H1 (cell line): ENCODE data around the gene C14orf119. TPM values are rescaled to one million over a fixed set of nuclear protein-coding genes. Genes with fewer than 3 reads are reported as not detected.
A peak's percentile ranks its signal among the peaks of the same experiment; 100 is the strongest.

Experiments
- HDAC2 ChIP-seq, 2 experiments: fragments of 300-600 bp in 1 of 2; sonication (generic) in 1 of 2; IDR thresholded peaks; 2 replicates each; pipeline ENCODE4 v1.6.1; 2011 to 2012; ENCODE audit warnings: low read depth in 2 of 2, low read length in 2 of 2, mild to moderate bottlenecking in 2 of 2, moderate library complexity in 2 of 2, borderline replicate concordance in 1 of 2, inconsistent platforms in 1 of 2
- NRF1 ChIP-seq: IDR thresholded peaks from 2 replicates; pipeline ENCODE4 v1.6.1; 2011; ENCODE audit warnings: mild to moderate bottlenecking, low read depth, low read length, improper control_type of control experiment
- RBBP5 ChIP-seq: IDR thresholded peaks from 2 replicates; pipeline ENCODE4 v1.7.1; 2012; ENCODE audit warnings: low read depth, mild to moderate bottlenecking, inconsistent platforms, low read length, moderate library complexity, borderline replicate concordance
- SUZ12 ChIP-seq: fragments of 200-600 bp; sonication (generic); IDR thresholded peaks from 2 replicates; pipeline ENCODE4 v1.6.1; 2012; ENCODE audit warnings: mild to moderate bottlenecking, inconsistent platforms, low read length, moderate library complexity, mixed read lengths
- ZNF274 ChIP-seq: IDR thresholded peaks from 2 replicates; pipeline ENCODE4 v1.7.0; 2012; ENCODE audit warnings: low read length, borderline replicate concordance; ENCODE audit errors: extremely low read depth
- polyA plus RNA-seq, 7 experiments: library from polyadenylated mRNA; depleted of rRNA in 3 of 7; stranded (reverse) in 5 of 7; unstranded in 2 of 7; fragments of >200 nt in 5 of 7; fragments of 200-250 nt in 2 of 7; gene quantifications; 1 replicate in 5 of 7; 2 replicates in 1 of 7; 4 replicates in 1 of 7; pipeline versions ENCODE4 v1.2.1 to v1.2.3, GENCODE V29; 2011 to 2013; ENCODE audit warnings: missing spikeins in 2 of 7, mixed read lengths in 2 of 7
- total RNA-seq: library from RNA; stranded (reverse); fragmentation: NEBNext Ultra II Directional; extraction: Animal tissue kit (Norgen Biotek cat#: 25700); gene quantifications from 2 replicates; pipeline ENCODE4 v1.2.1, GENCODE V29; 2021
- TF ChIP-seq, protein P1 (sequence below): IDR thresholded peaks from 2 replicates; pipeline ENCODE4 v1.6.1; 2012; ENCODE audit warnings: inconsistent platforms

Gene C14orf119
- total and polyA plus RNA-seq, 2 of the 8 experiments (the other 6 are each of a cell fraction or from before 2014, with no cell fraction given): 78.1 to 94.0 TPM

DNA sequence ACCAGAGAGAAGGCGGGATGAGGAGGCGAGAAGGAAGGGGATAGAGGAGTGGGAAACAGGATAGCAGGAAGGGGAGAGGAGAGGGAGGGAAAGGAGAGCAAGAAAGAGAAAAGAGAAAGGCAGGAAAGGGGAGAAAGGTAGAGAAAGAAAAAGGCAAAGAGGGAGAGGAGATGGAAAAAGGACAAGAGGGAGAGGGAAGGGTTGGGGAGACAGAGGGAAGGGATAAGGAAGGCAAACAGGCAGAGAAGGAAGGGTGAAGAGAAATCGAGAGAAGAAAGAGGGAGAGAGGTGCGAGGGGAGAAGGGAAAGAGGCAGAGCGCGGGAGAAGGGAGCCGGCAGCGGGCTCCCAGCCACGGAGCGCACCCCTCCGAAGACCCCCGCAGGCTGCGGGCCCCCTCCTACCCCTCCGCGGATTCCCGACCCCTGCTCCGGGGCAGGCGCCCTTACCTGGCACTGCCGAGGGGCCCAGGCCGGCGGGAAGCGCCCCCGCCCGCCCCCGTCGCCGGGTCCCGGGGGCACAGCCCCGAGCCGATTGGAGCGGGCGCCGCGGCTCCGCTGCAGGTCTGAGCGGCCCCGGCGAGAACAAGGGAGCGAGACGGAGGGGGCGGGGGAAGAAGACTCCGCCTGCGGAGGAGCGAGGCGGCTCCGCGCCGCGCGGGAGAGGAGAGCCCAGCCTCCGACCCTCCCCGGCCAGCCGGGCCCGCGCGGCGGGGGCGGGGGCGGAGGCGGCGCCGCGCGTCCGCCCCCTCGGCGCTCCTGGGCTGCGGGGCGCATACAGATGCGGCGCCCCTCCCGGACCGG is 38.1 kb upstream of the C14orf119 start, which contains the start of gene CDH24 (continued):
- no peak for TF ChIP-seq NRF1
- TF ChIP-seq SUZ12: no peak
- peak; percentile 58; the same call in 1 of the 2 replicates for TF ChIP-seq RBBP5
- TF ChIP-seq HDAC2 (IDR thresholded peaks at IDR 0.05; ENCODE audit: borderline replicate concordance in 1 of 2, low read depth in 2 of 2, low read length in 2 of 2): no peak
- TF ChIP-seq ZNF274: no peak
- TF ChIP-seq, protein P1, sequence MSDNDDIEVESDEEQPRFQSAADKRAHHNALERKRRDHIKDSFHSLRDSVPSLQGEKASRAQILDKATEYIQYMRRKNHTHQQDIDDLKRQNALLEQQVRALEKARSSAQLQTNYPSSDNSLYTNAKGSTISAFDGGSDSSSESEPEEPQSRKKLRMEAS: no peak
- TF ChIP-seq, all 59 proteins: peak for 7
